SK-N-SH treated with all-trans-retinoic acid at 6 μM for 48 hours (cell line): ENCODE data around the gene POLR3H.

Source experiments
- ATAC-seq: fragments of 200-7000 bp; cut with Tn5 transposase; 3 replicates; pipeline ENCODE4 v1.9.1; 2020; ENCODE audit warnings: mild to moderate bottlenecking, moderate library complexity
- ARNTL ChIP-seq: fragments of 450-650 bp; formaldehyde crosslinking; IDR thresholded peaks from 2 replicates; pipeline ENCODE4 v1.5.0; 2020; ENCODE audit warnings: low read depth, mild to moderate bottlenecking, moderate library complexity, borderline replicate concordance
- BACH2 ChIP-seq: fragments of 250-450 bp; sonication (Bioruptor Pico); IDR thresholded peaks from 2 replicates; pipeline ENCODE4 v1.9.0; 2021; ENCODE audit warnings: mild to moderate bottlenecking, borderline replicate concordance
- CREB5 ChIP-seq: fragments of 250-450 bp; sonication (Bioruptor Pico); IDR thresholded peaks from 2 replicates; pipeline ENCODE4 v1.5.1; 2020; ENCODE audit warnings: low read depth, mild to moderate bottlenecking, moderate library complexity
- CSDC2 ChIP-seq: fragments of 250-450 bp; sonication (Bioruptor Pico); IDR thresholded peaks from 2 replicates; pipeline ENCODE4 v1.5.0; 2020; ENCODE audit warnings: mild to moderate bottlenecking, moderate library complexity
- CSRNP3 ChIP-seq: fragments of 250-450 bp; sonication (Bioruptor Pico); IDR thresholded peaks from 2 replicates; pipeline ENCODE4 v1.5.1; 2021; ENCODE audit warnings: mild to moderate bottlenecking, moderate library complexity
- ESRRG ChIP-seq: fragments of 250-450 bp; sonication (Bioruptor Pico); IDR thresholded peaks from 2 replicates; pipeline ENCODE4 v1.6.1; 2021; ENCODE audit warnings: mild to moderate bottlenecking
- GLIS3 ChIP-seq: fragments of 250-450 bp; sonication (Bioruptor Pico); IDR thresholded peaks from 2 replicates; pipeline ENCODE4 v1.5.0; 2020; ENCODE audit warnings: mild to moderate bottlenecking, moderate library complexity
- ISL1 ChIP-seq: fragments of 250-450 bp; sonication (Bioruptor Pico); IDR thresholded peaks from 2 replicates; pipeline ENCODE4 v2.1.2; 2022; ENCODE audit warnings: mild to moderate bottlenecking, moderate library complexity
- OSR1 ChIP-seq: fragments of 250-450 bp; sonication (Bioruptor Pico); IDR thresholded peaks from 2 replicates; pipeline ENCODE4 v1.8.0; 2022; ENCODE audit warnings: moderate library complexity, mild to moderate bottlenecking, inconsistent platforms
- POU6F1 ChIP-seq: fragments of 250-450 bp; sonication (Bioruptor Pico); IDR thresholded peaks from 2 replicates; pipeline ENCODE4 v1.8.0; 2021; ENCODE audit warnings: low read depth, mild to moderate bottlenecking, moderate library complexity, borderline replicate concordance
- PPARA ChIP-seq: fragments of 250-450 bp; sonication (Bioruptor Pico); IDR thresholded peaks from 2 replicates; pipeline ENCODE4 v1.5.0; 2020; ENCODE audit warnings: mild to moderate bottlenecking, borderline replicate concordance
- RARB ChIP-seq: fragments of 250-450 bp; sonication (Bioruptor Pico); IDR thresholded peaks from 2 replicates; pipeline ENCODE4 v1.8.0; 2021; ENCODE audit warnings: mild to moderate bottlenecking, moderate library complexity
- SNAI2 ChIP-seq: fragments of 250-450 bp; sonication (Bioruptor Pico); IDR thresholded peaks from 2 replicates; pipeline ENCODE4 v1.5.0; 2020; ENCODE audit warnings: mild to moderate bottlenecking, moderate library complexity
- TCF4 ChIP-seq: fragments of 250-450 bp; sonication (Bioruptor Pico); IDR thresholded peaks from 2 replicates; pipeline ENCODE4 v1.8.0; 2021; ENCODE audit warnings: mild to moderate bottlenecking, moderate library complexity, borderline replicate concordance
- TOX ChIP-seq: fragments of 250-450 bp; sonication (Bioruptor Pico); IDR thresholded peaks from 2 replicates; pipeline ENCODE4 v1.8.0; 2021; ENCODE audit warnings: mild to moderate bottlenecking, moderate library complexity, borderline replicate concordance
- TSHZ2 ChIP-seq: fragments of 250-450 bp; sonication (Bioruptor Pico); IDR thresholded peaks from 2 replicates; pipeline ENCODE4 v1.5.0; 2020; ENCODE audit warnings: mild to moderate bottlenecking, moderate library complexity
- ZC3H10 ChIP-seq: fragments of 250-450 bp; sonication (Bioruptor Pico); IDR thresholded peaks from 2 replicates; pipeline ENCODE4 v1.5.1; 2021; ENCODE audit warnings: mild to moderate bottlenecking, moderate library complexity
- ZFP3 ChIP-seq: fragments of 250-450 bp; sonication (Bioruptor Pico); IDR thresholded peaks from 2 replicates; pipeline ENCODE4 v1.5.0; 2020; ENCODE audit warnings: mild to moderate bottlenecking, moderate library complexity
- ZFP30 ChIP-seq: fragments of 450-650 bp; formaldehyde crosslinking; IDR thresholded peaks from 2 replicates; pipeline ENCODE4 v1.5.0; 2022; ENCODE audit warnings: mild to moderate bottlenecking, moderate library complexity
- ZNF565 ChIP-seq: fragments of 450-650 bp; formaldehyde crosslinking; conservative IDR thresholded peaks from 2 replicates; pipeline ENCODE4 v1.5.0; 2020; ENCODE audit warnings: low read depth, mild to moderate bottlenecking, moderate library complexity
- ZNF8 ChIP-seq: fragments of 450-650 bp; formaldehyde crosslinking; IDR thresholded peaks from 2 replicates; pipeline ENCODE4 v1.5.0; 2020; ENCODE audit warnings: mild to moderate bottlenecking, moderate library complexity

POLR3H gene

GRCh38 chr22:41507330-41508063 lies 36.8 kb downstream of the POLR3H start:
- no peak for ATAC-seq
- no peak for TF ChIP-seq GLIS3 (CRISPR knock-in tag)
- TF ChIP-seq BACH2 (CRISPR knock-in tag): no peak
- no peak for TF ChIP-seq RARB (CRISPR knock-in tag)
- TF ChIP-seq ZNF565 (CRISPR knock-in tag): no peak
- TF ChIP-seq TCF4: no peak
- TF ChIP-seq ESRRG: no peak
- TF ChIP-seq ZNF8 (CRISPR knock-in tag): no peak
- TF ChIP-seq OSR1 (CRISPR knock-in tag): no peak
- no peak for TF ChIP-seq ZC3H10 (CRISPR knock-in tag)
- TF ChIP-seq POU6F1 (CRISPR knock-in tag): no peak
- no peak for TF ChIP-seq TOX (CRISPR knock-in tag)
- TF ChIP-seq SNAI2: no peak

- TF ChIP-seq SNAI2 (no peak), CREB5 (CRISPR knock-in tag) (no peak), ZFP3 (CRISPR knock-in tag) (no peak), TOX (CRISPR knock-in tag) (no peak), ZNF565 (CRISPR knock-in tag) (no peak), ZNF8 (CRISPR knock-in tag) (no peak), CSRNP3 (no peak), POU6F1 (CRISPR knock-in tag) (no peak), TSHZ2 (CRISPR knock-in tag) (no peak), OSR1 (CRISPR knock-in tag) (no peak), ZC3H10 (CRISPR knock-in tag) (no peak), CSDC2 (CRISPR knock-in tag) (no peak), ZFP30 (no peak), ISL1 (no peak), ARNTL (CRISPR knock-in tag) (no peak)
- ATAC-seq: no peak
Measured at GRCh38 chr22:41505511-41506220, 38.6 kb downstream of the POLR3H start.

- no peak for ATAC-seq
- TF ChIP-seq CREB5 (CRISPR knock-in tag) (no peak), BACH2 (CRISPR knock-in tag) (no peak), ZFP30 (no peak), GLIS3 (CRISPR knock-in tag) (no peak), PPARA (CRISPR knock-in tag) (no peak), TCF4 (no peak), POU6F1 (CRISPR knock-in tag) (no peak), TOX (CRISPR knock-in tag) (no peak), ZC3H10 (CRISPR knock-in tag) (no peak)
- TF ChIP-seq, all 23 proteins: peak for 0
Measured at GRCh38 chr22:41504816-41505215, 39.5 kb downstream of the POLR3H start.
